DLD1 (cell line): Measurements from ENCODE around the gene DOCK10.

Experiments
- in situ Hi-C: cut with HindIII; loops from 2 replicates; pipeline ENCODE4 v1.10.0; 2017; ENCODE audit warnings: low sequenced_read_pairs

The DOCK10 gene

GRCh38 chr2:224847381-224847780, 194.9 kb downstream of the DOCK10 start:
- in situ Hi-C loops = no loop called here

GRCh38 chr2:224846686-224847085, 195.6 kb downstream of the DOCK10 start:
- in situ Hi-C loops = no loop called here

GRCh38 chr2:224846161-224846560, 196.1 kb downstream of the DOCK10 start:
- in situ Hi-C loops = no loop called here

- in situ Hi-C loops = no loop called here
Observed at GRCh38 chr2:224843141-224843540, 199.1 kb downstream of the DOCK10 start.

- in situ Hi-C loops = no loop called here
Observed at GRCh38 chr2:224841910-224842309, 200.4 kb downstream of the DOCK10 start.

GRCh38 chr2:224838335-224838734, 203.9 kb downstream of the DOCK10 start:
- in situ Hi-C loops = no loop called here

- in situ Hi-C loops = no loop called here
Observed at GRCh38 chr2:224837558-224837957, 204.7 kb downstream of the DOCK10 start.

- in situ Hi-C loops = no loop called here
Observed at GRCh38 chr2:224837066-224837465, 205.2 kb downstream of the DOCK10 start.

- in situ Hi-C loops = no loop called here
Observed at GRCh38 chr2:224836263-224836662, 206.0 kb downstream of the DOCK10 start.

- in situ Hi-C loops = no loop called here
Observed at GRCh38 chr2:224835405-224835804, 206.9 kb downstream of the DOCK10 start.

- in situ Hi-C loops = no loop called here
Observed at GRCh38 chr2:224833986-224834385, 208.3 kb downstream of the DOCK10 start.

- in situ Hi-C loops = no loop called here
Observed at GRCh38 chr2:224832207-224832606, 210.1 kb downstream of the DOCK10 start.

GRCh38 chr2:224831530-224831929, 210.7 kb downstream of the DOCK10 start:
- in situ Hi-C loops = no loop called here

- in situ Hi-C loops = no loop called here
Observed at GRCh38 chr2:224820283-224820991, 221.8 kb downstream of the DOCK10 start.

- in situ Hi-C loops = no loop called here
Observed at GRCh38 chr2:224819075-224819474, 223.2 kb downstream of the DOCK10 start.

GRCh38 chr2:224817676-224818075, 224.6 kb downstream of the DOCK10 start:
- in situ Hi-C loops = no loop called here

GRCh38 chr2:224816816-224817215, 225.5 kb downstream of the DOCK10 start:
- in situ Hi-C loops = no loop called here

- in situ Hi-C loops = no loop called here
Observed at GRCh38 chr2:224813578-224813977, 228.7 kb downstream of the DOCK10 start.

GRCh38 chr2:224807153-224807964, 234.9 kb downstream of the DOCK10 start:
- in situ Hi-C loops = no loop called here

- in situ Hi-C loops = no loop called here
Observed at GRCh38 chr2:224803930-224804329, 238.3 kb downstream of the DOCK10 start.

GRCh38 chr2:224802407-224802806, 239.9 kb downstream of the DOCK10 start:
- in situ Hi-C loops = no loop called here

GRCh38 chr2:224801360-224801759, 240.9 kb downstream of the DOCK10 start:
- in situ Hi-C loops = no loop called here
